GM19351 (cell line): ENCODE data around the gene PTGES.
"Not testable (repeated sequence)": the region's sequence is repeated elsewhere in the genome, so short reads cannot be mapped to it uniquely, and the experiment has no call there.

ENCODE experiments used
- ATAC-seq: cut with Tn5 transposase; IDR thresholded peaks from one replicate; pipeline ENCODE4 v1.9.1; 2021; ENCODE audit warnings: mild to moderate bottlenecking, moderate library complexity; ENCODE audit not compliant: unreplicated experiment

PTGES gene

DNA sequence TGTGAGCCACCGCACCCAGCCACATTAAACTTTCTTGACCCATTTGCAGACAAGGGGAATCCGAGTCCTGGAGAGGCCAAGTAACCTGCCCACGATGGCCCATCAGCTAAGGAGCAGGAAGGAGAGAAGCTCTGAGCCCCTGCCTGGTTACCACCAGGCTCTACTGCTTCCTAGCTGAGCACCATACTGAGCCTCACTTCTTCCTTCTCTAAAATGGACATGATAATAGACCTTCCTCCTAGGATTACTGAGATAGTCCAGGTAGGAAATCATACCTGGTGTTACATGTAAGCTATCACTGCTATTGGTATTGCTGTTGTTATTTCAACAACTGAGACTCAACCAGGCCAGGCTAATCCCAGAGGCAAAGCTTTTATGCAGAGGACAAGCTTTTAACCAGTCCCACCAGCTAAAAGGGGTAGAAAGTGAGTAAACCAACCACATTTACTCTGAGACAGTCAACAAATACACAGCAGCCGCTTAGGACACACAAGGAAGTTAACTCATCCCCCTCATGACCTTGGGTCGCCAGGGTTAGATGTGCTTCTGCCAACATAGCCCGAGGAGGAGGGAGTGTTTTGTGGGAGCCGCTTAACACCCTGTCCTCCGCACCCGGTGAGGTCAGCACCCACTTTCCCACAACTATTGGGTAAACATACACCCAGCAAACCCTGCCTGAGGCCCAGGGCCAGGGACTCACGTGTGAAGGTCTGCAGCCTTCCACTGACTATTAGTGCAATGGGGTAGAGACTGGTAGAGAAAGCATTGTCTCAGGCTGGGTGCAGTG, 20.6 kb upstream of the PTGES start:
- ATAC-seq: no peak

DNA sequence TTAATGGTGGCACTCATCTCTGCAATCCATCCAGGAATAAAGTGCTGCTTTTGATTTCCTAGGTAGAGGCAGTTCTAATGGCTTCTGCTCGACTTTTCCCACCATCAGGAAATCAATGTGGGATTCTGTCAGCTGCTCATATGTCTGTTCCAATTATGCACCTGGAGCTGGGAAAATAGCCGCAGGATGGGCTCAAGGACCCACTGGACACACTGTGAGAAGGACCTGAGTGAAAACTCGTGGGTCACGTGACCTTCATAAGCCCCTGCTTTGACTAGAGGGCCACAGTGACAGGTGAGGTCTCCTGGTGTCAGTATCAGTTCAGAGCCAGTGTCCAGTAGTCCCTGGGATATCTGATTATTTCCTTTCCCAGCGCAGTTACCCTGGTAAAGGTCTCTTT, 17.9 kb upstream of the PTGES start:
- ATAC-seq: no peak

DNA sequence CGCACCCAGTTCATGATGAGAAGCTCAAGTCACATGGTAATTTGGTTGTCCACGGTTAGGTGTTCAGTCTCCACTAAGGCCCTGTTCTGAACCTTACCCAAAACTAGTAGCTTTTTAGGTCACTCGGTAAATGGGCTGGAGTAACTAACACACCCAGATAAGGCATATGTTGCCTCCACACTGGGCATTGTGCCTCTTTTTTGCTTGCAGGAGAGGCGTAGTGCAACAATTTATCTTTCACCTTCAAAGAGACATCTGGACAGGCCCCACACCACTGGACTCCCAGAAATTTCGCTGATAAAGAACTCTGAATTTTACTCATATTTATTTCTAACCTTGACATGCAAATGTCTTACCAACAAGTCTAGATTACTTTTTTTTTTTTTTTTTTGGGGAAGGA, 16.8 kb upstream of the PTGES start:
- ATAC-seq: no peak

DNA sequence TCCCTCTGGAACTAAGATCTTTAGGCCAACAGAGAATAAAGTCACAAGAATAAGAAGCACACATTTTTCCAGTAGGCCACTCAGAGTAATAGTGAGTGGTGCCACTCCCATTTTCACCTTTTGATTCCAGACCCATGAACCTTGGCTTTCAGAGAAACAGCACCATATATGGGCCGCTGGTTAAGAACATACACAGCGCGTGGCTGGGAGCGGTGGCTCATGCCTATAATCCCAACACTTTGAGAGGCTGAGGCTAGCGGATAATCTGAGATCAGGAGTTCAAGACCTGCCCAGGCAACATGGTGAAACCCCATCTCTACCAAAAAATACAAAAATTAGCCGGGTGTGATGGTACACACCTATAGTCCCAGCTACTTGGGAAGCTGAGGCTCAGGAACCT, 15.6 kb upstream of the PTGES start:
- no peak for ATAC-seq

DNA sequence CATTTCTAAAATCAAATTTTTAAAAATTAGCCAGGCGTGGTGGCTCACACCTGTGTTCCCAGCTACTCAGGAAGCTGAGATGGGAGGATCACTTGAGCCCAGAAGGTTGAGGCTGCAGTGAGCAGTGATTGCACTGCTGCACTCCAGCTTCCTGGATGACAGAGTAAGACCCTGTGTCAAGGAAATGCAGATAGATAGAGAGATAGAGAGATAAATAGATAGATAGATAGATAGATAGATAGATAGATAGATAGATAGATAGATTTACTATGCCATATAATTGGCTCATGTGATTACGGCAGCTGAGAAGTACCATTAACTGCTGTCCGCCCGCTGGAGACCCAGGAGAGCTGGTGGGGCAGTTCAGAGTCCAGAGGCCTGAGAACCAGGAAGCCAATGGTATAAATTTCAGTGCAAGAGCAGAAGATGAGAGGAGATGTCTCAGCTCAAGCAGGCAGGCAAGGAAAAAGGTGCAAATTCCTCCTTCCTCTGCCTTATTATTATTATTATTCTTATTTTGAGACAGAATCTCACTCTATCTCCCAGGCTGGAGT, 13.0 kb upstream of the PTGES start:
- no peak for ATAC-seq

DNA sequence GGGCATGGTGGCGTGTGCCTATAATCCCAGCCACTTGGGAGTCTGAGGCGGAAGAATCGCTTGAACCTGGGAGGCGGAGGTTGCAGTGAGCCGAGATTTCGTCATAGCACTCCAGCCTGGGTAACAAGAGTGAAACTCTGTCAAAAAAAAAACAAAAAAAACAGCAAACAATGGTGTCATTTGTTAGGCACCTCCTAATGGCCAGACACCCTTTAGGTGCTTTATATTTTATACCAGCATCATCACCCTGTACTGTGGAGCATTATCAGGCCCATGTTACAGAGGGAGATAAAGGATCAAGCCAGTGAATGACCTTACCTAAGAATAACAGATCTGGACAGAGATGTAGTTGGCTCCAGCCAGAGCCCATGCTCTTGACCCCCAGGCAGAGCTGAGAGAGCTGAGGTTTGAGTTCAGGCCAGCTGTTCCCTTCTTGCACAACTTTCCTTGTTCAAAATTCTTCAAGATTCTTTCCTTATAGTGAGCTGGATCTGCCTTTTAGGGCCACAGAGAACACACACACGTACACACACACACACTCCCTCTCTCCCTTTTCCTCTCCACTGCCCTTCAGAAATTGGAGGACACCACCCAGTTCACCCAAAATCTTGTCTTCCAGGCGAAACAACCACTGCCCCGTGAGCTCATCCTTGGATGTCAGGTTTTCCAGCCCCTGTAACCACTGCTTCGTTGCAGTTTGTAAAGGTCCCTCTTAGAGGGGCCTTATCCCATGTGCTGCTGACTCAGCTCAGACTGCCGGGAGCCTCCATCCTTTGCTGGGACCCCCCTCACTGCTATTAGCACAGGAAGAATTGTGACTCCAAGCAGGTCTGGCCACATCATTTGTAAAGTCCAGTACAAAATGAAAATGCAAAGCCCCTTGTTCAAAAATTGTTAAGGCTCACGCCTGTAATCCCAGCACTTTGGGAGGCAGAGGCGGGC, 10.4 kb upstream of the PTGES start:
- no peak for ATAC-seq

DNA sequence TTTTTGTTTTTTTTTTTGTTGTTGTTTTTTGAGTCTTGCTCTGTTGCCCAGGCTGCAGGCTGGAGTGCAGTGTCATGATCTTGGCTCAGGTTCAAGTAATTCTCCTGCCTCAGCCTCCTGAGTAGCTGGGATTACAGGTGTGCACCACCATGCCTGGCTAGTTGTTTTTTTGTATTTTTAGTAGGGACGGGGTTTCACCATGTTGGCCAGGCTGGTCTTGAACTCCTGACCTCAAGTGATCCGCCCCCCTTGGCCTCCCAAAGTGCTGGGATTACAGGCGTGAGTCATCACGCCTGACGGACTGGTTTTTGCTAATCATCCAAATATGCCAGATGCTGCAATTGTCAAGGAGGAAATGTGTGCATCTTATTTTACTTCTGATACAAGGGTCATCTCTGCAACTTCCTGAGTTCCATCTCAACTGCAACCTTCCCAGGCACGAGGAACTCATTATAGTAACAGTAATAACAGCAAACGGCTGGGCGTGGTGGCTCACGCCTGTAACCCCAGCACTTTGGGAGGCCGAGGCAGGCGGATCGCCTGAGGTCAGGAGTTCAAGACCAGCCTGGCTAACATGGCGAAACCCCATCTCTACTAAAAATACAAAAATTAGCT, 9.6 kb upstream of the PTGES start:
- ATAC-seq: not testable (repeated sequence)

DNA sequence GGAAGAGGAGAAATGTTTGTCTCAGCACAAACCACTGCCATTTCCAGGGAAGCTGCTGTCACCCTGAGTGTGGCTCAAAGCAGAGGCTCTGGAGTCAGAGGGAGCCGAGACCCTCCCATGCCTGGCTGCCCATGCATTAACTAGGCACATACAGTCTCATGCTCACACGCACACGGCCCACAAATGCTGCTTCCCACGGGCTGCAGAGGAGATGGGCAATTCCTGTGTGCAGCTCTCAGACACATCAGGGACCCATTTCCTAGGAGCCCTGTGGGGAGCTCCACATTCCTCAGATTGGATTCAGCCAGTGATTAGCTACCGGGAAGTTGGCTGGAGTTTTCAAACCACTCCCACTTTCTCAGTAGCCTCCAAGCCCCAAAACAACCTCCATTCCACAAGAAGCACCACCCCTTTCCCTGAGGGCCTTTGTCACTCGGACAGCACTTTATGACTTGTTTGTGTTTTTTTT, 9.1 kb upstream of the PTGES start:
- ATAC-seq: no peak

DNA sequence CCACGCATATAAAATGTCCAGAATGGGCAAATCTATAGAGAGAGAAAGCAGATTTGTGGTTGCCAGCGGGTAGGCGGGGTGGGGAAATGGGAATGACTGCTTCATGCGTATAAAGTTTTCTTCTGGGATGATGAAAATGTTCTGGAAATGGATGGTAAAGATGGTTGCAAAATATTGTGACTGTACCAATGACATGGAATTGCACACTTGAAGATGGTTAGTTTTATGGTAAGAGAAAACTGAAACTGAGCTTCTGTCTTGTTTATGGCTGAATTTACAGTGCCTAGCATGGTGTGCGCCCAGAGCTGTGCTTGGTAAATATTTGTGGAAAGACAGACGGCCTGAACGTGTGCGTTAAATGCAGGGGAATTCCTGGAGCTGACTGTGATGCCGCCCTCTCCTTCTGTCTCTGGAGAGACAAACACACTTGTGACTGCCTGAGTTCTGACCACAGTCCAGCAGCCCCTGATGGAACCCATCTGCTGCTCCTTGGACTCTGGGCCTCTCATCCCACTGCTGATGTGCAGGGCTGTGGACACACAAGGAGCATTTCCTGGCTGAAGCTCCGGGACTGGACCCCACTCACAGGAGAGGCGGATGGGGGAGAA, 8.6 kb upstream of the PTGES start:
- no peak for ATAC-seq

DNA sequence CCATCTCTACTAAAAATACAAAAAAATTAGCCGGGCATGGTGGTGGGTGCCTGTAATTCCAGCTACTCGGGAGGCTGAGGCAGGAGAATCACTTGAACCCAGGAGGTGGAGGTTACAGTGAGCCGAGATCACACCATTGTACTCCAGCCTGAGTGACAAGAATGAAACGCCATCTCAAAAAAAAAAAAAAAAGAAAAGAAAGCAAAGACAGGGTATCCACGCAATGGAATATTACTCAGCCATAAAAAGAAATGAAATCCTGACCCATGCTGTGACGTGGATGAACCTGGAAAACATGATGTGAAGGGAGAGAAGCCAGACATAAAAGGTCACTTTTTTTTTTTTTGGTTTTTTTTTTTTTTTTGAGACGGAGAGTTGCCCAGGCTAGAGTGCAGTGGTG, 7.9 kb upstream of the PTGES start:
- ATAC-seq: not testable (repeated sequence)

DNA sequence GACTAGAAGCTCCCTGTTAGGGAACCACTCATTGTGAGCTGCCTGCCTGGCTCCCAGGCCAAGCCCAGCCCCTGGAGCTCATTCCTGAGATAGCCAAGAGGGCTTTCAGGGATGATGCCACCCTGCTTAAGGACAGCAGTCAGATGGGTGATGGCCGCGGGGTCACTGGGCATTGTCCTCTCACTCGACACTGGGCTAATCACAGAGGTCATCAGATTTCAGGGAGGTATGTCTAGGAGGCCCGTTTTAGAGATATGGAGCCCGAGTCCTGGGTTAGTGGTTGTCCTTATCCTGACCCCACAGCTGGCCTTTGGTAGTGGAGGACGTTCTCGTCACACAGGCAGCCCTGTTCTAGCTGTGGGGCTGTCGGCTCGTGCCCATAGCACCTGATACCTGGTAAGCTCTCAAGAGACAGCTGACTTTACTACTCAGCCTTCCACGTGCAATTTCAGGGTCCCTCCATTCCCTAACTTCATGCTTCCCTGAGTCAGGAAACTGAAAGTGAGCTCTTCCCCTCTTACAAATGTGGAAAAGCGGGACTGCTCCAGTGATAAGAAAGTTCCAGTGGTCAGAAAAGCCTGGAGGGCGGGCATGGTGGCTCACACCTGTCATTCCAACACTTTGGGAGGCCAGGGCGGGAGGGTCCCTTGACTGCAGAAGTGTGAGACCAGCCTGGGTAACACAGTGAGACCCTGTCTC, 7.1 kb upstream of the PTGES start:
- no peak for ATAC-seq

DNA sequence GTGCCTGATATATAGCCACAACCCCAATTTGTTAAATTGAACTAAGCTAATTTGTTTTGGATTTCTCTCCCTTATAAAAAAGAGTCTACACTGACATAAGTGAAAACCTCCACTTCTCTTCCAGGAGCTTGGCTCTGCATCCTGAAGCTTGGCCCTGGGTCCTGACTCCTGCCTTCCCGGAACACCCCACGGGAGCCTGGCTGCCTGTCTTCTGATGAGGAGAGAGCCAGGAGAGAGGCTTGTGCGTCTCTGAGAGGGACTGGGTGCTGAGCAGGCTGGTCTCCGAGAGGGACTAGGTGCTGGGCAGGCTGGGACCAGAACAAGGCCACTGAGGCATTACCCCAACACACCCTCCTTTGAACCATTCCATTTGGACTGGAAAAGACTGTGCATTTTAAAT, 6.5 kb upstream of the PTGES start:
- ATAC-seq: no peak

DNA sequence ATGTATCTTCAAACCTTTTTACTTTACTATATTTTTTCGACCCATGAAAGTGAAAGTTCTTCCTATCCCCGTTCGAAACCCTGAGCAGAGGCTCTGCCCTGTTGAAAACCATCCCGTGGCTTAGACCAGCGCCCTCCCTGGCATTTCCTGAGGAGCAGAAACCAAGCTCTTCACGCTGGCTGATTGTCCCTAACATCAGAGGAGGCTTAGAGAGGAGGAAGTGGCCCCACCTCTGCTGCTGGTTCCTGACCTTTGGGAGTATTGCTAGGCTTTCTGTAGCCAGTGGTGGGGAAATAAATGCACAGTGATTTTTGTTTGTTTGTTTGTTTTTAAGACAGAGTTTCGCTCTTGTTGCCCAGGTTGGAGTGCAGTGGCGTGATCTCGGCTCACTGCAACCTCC, 4.2 kb upstream of the PTGES start:
- no peak for ATAC-seq

DNA sequence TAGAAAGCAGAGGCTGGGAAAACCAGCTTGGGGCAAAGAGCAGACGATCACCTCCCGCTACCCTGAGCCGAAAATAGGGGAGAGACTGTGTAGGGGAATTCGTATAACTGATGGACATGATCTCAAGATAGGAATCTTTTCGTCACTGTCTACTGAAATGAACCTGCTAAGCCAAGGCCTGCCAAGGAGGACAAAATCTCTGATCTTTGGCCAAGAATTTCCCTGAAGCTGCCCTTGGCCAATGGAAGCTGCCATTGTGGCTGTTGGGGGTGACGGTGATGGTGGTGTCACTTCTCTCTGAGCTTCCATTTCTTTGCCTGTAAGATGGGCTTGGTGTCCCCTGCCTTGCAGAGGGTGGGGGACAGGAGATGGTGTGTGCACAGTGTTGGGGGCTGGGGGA, 3.3 kb upstream of the PTGES start:
- ATAC-seq: no peak

DNA sequence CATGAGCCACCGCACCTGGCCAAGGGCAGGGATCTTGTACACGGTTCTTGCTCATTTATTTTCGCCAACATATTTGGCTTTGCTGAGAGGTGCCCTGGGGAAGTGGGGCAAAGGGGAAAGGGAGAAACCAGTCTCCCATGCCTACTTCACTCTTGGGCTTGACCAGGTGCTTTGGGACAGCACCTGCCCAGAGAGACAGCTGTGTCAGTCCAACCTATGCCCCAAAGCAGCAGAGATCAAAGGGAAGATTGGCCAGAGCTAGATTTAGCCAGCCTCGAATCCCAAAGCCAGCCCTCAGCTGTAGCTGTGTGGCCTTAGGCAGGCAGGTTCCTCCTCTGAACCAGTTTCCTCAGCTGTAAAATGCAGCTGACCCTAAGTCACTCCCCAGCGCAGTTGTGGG, 2.3 kb upstream of the PTGES start:
- ATAC-seq: no peak

DNA sequence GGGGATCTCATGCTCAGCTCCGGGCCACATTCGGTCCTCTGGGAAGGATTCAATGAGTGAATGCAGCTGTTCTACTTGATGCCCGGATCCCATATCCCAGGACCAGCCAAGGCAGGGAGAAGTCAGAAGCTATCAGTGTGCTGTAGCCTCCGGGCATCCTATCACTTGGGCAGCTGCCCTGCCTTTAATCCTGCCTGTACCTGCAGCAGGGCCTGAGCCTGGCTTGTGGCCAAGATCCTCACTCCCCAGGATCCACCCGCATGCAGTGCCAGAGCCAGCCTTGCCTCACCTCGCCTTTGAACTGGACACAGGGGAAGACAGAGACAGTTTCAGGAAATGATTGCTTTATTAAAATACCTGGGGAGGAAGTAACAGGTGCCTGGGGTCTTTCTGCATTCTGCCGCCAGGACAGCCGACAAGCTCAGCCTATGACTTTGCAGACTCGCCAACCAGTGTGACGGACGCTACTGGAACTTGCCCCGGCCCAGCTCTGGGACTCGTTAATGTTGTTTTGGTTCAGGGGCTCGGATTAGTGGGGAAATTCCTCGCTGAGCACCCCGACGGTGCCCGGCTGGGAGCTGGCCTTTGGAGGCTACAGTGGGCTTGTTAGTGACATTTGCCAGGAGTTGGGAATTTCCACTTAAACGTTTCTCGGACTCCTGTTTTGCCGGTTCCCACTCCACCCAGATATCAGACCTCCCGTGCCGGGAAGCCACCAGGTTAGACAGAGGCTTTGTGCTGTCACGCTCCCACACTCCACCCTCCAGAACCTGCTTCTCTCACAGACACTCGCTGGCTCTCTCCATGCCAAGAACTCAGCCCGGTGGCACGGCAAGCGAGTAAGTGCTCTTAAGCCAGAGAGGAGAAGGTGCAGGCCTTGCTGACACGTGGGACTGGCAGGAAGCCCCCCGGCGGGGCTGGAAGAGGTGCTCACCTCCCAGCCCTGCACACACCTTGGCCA, 721 bp downstream of the PTGES start:
- no peak for ATAC-seq

DNA sequence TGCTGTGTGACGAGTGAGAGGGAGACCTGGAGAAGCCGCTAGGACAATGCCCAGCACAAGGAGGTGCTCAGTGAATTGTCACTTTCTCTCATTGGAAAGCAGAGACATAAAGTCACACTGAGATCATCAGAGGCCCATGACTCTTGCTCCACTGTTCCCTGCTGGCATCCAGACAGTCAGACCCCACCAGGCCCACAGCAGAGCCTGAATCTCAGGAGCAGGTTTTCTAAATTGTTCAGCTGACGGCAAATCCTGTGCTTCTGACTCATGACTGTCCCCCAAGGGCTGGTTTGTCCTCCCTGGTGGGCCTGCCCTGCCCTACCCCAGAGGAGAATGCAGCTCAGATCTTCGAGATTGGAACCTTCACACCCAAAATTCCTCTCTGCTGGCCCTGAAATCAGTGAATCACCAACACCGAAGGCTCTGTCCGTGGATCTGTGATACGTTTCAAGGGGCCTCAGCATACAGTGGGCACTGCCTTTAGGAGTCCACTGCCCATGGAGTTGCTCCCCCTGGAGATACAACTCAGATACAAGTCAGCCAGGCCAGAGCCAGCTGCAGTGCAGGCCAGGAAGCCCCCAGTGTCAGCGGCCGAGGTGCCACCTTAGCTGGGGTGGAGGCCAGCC, 2.7 kb downstream of the PTGES start:
- no peak for ATAC-seq

DNA sequence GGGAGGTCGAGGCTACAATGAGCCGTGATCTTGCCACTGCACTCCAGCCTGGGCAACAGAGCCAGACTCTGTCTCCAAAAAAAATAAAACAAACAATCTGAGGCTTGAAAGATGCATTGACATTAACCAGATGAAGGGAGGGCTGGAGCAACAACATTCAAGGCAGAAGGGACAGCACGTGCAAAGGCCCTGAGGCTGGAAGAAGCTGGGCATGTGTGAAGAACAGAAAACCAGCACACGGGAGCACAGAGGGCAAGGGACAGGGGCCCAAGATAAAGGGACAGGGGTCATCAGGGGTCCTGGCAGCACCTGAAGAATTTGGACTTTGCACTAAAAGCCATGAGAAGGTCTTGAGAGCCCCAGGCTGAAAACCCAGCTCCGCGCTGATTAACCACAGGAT, 3.3 kb downstream of the PTGES start:
- ATAC-seq: no peak

DNA sequence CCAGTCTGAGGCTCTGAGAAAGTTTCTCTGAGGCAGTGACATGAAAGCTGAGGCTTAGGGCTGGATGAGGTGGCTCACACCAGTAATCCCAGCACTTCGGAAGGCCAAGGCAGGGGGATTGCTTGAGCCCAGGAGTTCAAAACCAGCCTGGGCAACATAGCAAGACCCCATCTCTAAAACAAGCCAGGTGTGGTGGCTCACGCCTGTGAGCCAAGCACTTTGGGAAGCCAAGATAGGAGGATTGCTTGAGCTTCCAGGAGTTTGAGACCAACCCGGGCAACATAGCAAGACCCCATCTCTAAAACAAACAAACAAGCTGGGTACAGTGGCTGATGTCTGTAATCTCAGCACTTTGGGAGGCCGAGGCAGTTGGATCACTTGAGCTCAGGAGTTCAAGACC, 3.8 kb downstream of the PTGES start:
- not testable (repeated sequence) for ATAC-seq
